Progenitor cell of endocrine pancreas (in vitro differentiated cells): ENCODE measurements around the gene RAF1. TPM values are rescaled to one million over a fixed set of nuclear protein-coding genes. Genes with fewer than 3 reads are reported as not detected.
A peak's percentile ranks its signal among the peaks of the same experiment; 100 is the strongest.

Experiments used
- DNase-seq: peaks from one replicate; pipeline ENCODE4 v3.0.0; 2021; ENCODE audit warnings: low spot score; ENCODE audit not compliant: unreplicated experiment
- H3K27ac Mint-ChIP-seq: 2 replicates; pipeline ENCODE4 v1.8.0; 2021; ENCODE audit warnings: mild to moderate bottlenecking, moderate library complexity, mixed read lengths
- H3K27me3 Mint-ChIP-seq: 2 replicates; pipeline ENCODE4 v1.8.0; 2021; ENCODE audit warnings: mixed read lengths
- H3K36me3 Mint-ChIP-seq: 2 replicates; pipeline ENCODE4 v1.8.0; 2022; ENCODE audit warnings: mixed read lengths; ENCODE audit not compliant: insufficient read depth
- H3K4me1 Mint-ChIP-seq: 2 replicates; pipeline ENCODE4 v1.8.0; 2021; ENCODE audit warnings: low read depth, mixed read lengths
- H3K4me3 Mint-ChIP-seq: 2 replicates; pipeline ENCODE4 v1.8.0; 2021; ENCODE audit warnings: low read depth, mild to moderate bottlenecking, moderate library complexity, mixed read lengths
- H3K9me3 Mint-ChIP-seq: 2 replicates; pipeline ENCODE4 v1.8.0; 2021; ENCODE audit warnings: low read depth, mixed read lengths
- total RNA-seq: library from RNA; stranded (reverse); gene quantifications from 2 replicates; pipeline ENCODE4 v1.2.1, GENCODE V29; 2021
- TF ChIP-seq, protein P1 (sequence below): fragments of 200-600 bp; sonication (generic); IDR thresholded peaks from one replicate; pipeline ENCODE4 v1.5.0; 2021; ENCODE audit warnings: antibody characterized with exemption, mild to moderate bottlenecking; ENCODE audit not compliant: unreplicated experiment

The RAF1 gene
- total RNA-seq, 1 donor from 2014 or later = 135 TPM

DNA sequence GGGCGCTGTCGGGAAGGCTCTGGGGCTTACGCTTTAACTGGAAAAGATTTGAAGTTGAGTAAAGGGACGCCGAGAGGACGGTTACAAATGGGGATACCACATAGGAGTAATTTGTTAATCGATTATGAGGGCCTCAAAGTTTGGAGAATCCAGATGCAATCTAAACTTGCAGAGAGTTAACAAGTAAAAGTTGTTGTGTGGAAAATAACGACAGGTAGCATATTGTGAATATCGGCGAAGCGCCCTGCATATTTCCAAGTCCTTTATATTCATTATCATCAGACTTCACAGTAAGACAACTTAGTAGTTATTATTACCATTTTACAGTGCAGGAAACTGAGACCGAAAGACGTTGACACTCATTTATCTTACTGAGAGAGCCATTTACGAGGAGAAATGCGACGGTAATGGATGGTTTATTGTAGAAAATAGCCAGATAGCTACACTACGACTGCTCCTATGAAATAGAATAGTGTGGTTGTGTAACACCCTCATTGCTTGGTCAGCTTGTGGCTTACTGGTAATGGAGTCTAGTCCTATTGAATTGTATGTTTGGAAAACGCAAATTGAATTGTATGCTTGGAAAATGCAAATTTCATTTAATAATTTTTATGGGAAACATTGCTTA lies 106.3 kb downstream of the RAF1 start:
- TF ChIP-seq, protein P1, sequence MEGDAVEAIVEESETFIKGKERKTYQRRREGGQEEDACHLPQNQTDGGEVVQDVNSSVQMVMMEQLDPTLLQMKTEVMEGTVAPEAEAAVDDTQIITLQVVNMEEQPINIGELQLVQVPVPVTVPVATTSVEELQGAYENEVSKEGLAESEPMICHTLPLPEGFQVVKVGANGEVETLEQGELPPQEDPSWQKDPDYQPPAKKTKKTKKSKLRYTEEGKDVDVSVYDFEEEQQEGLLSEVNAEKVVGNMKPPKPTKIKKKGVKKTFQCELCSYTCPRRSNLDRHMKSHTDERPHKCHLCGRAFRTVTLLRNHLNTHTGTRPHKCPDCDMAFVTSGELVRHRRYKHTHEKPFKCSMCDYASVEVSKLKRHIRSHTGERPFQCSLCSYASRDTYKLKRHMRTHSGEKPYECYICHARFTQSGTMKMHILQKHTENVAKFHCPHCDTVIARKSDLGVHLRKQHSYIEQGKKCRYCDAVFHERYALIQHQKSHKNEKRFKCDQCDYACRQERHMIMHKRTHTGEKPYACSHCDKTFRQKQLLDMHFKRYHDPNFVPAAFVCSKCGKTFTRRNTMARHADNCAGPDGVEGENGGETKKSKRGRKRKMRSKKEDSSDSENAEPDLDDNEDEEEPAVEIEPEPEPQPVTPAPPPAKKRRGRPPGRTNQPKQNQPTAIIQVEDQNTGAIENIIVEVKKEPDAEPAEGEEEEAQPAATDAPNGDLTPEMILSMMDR = no peak
- Mint-ChIP-seq H3K9me3 (no peaks in the 10 kb centered on the region), H3K27ac (peak overlapping the region; percentile 96), H3K27me3 (peaks cover 16% of the 10 kb centered on the region), H3K4me1 (peaks cover 30% of the 10 kb centered on the region), H3K36me3 (no peaks in the 10 kb centered on the region), H3K4me3 (peak overlapping the region; percentile 79)
- no peak for DNase-seq

DNA sequence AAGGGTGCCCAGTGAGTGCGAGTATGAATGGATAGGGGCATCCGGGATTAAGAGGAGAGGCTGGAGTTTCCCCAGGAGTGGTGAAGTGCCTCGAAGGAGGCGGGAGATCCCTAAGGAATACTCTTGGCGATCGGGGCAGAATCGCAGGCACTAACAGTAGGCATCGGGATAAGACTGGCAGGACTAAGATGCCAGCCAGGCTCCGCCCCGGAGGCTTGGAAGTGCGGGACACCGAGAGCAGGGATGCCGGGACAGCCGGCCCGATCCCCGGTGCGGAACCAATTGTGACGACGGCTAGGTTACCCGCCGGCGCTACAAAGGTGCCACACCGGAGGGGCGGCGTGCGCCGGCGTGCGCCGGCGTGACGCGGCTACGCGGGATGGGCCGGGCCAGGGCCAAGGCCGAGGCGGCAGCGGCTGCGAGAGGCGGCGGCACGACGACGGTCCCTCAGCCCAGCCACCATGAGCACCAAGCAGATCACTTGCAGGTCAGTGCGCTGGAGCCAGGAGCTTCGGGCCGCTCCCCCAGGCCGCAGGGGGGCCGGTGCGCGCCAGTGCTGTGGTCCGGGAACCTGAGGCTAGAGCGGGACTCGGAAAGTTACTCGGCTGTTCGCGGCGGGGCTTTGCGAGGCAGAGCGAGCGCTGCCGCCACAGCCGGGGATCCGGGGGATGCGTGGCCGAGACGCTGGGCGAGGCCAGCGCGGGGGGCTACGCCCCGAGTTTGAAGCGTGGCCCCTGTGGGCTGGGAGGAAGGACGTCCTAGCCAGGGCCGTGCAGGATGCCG lies 107.0 kb downstream of the RAF1 start, which contains the start of gene MKRN2:
MKRN2 (plus strand) TSS at position 398 of the 783 bp plus-strand sequence; CDS start at position 462, 64 bp downstream.
- Mint-ChIP-seq H3K27me3 (peaks cover 16% of the 10 kb centered on the region), H3K4me3 (peak within 1 kb of the TSS; percentile 79), H3K9me3 (no peaks in the 10 kb centered on the region), H3K36me3 (no peaks in the 10 kb centered on the region), H3K4me1 (peaks cover 29% of the 10 kb centered on the region), H3K27ac (peak within 1 kb of the TSS; percentile 96)
- TF ChIP-seq, protein P1 = no peak
- peak; percentile 83 for DNase-seq

DNA sequence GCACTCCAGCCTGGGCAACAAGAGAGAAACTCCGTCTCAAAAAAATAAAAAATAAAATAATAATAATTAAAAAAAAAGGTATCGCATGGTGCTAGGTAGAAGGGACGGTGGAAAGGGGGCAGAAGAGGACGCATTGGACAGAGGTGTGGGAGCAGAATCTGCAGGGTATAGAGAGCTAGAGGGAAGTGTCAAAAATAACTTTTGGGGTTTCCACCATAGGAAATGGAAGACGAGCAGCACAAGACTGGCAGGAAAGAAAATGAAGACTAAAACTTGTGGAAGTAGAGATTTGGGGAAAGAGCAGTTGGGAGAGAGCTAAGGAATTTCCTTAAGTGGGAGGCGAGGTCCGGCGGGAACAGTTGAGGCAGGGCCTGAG lies 107.6 kb downstream of the RAF1 start:
- H3K9me3 Mint-ChIP-seq = no peaks in the 10 kb centered on the region
- H3K27ac Mint-ChIP-seq = peak overlapping the region; percentile 94
- H3K27me3 Mint-ChIP-seq = peaks cover 16% of the 10 kb centered on the region
- TF ChIP-seq, protein P1 = no peak
- no peak for DNase-seq
- H3K4me3 Mint-ChIP-seq = peak overlapping the region; percentile 79
- no peaks in the 10 kb centered on the region for H3K36me3 Mint-ChIP-seq
- H3K4me1 Mint-ChIP-seq = peaks cover 28% of the 10 kb centered on the region

DNA sequence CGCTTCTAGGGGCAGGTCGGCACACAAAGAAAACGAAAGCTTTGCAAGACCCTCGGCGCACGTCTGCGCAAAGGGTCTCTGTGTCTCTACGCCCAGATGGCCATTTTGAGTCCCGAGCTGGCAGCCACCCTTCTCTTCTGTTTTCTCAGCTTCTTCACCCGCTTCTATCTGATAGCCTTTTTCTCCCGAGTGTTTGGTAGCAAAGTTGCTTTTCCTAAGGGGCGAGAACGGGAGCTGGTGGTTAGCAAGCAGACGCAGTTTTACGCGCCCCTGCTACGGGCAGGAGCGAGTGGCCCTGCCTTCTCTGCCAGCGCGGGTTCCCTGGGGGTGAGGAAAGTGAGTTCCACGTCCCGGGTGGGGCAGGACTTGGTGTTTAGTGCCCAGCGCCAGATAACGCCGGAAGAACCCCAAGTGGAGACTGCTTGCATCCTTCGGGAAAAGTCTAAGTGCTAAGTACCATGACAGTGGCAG lies 110.0 kb downstream of the RAF1 start:
- TF ChIP-seq, protein P1 = no peak
- no peak overlapping the region for H3K27ac Mint-ChIP-seq
- no peaks in the 10 kb centered on the region for H3K36me3 Mint-ChIP-seq
- H3K4me1 Mint-ChIP-seq = peaks cover 19% of the 10 kb centered on the region
- H3K9me3 Mint-ChIP-seq = no peaks in the 10 kb centered on the region
- peaks cover 29% of the 10 kb centered on the region for H3K27me3 Mint-ChIP-seq
- no peak for DNase-seq
- peak overlapping the region; percentile 38 for H3K4me3 Mint-ChIP-seq

DNA sequence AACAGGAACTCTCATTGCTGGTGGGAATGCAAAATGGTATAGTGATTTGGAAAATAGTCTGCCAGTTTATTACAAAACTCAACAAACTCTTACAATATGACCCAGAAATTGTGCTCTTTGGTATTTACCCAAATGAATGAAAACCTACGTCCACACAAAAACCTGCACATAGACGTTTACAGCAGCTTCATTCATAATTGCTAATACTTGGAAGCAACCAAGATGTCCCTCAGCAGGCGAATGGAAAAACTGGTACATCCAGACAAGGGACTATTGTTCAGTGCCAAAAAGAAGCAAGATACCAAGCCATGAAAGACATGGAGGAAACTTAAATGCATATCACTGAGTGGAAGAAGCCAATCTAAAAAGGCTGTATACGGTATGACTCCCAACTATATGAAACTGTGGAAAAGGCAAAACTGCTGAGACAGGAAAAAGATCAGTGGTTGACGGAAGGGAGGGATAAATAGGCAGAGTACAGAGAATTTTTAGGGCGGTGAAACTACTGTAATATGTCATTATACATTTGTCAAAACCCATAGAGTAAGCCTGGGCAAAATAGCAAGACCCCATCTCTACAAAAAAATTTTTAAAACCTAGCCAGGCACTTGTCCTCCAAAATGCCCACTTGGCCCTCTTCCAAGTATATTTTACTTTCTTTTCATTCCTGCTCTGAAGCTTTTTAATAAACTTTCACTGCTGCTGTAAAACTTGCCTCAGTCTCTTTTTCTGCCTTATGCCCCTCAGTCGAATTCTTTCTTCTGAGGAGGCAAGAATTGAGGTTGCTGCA lies 113.8 kb downstream of the RAF1 start:
- no peak overlapping the region for H3K27ac Mint-ChIP-seq
- no peak for DNase-seq
- H3K4me3 Mint-ChIP-seq = no peak overlapping the region
- no peaks in the 10 kb centered on the region for H3K36me3 Mint-ChIP-seq
- H3K27me3 Mint-ChIP-seq = peaks cover 24% of the 10 kb centered on the region
- TF ChIP-seq, protein P1 = no peak
- H3K4me1 Mint-ChIP-seq = peaks cover 7% of the 10 kb centered on the region
- H3K9me3 Mint-ChIP-seq = no peaks in the 10 kb centered on the region
